ENCODE data around the gene ANKRD34A.

GRCh38 chr1:145980457-145980994 lies 16.2 kb upstream of the ANKRD34A start:
- TF ChIP-seq CTCF (IDR thresholded peaks at IDR 0.05) (no peak), POLR2A (IDR thresholded peaks at IDR 0.05) (no peak)

Data from uterus (tissue), 2 donors.